AG09319 (cell line): ENCODE measurements around the gene CHGA.

Source experiments
- DNase-seq: peaks from one replicate; pipeline ENCODE4 v3.0.0-alpha.2; 2010; ENCODE audit warnings: low read depth; ENCODE audit errors: extremely low read depth
- CTCF ChIP-seq: IDR thresholded peaks from 2 replicates; pipeline ENCODE4 v1.5.1; 2011; ENCODE audit warnings: low read depth, mild to moderate bottlenecking, inconsistent platforms, low read length, moderate library complexity

CHGA gene

GRCh38 chr14:92931681-92932447 is 8.9 kb downstream of the CHGA start:
- no peak for TF ChIP-seq CTCF
- DNase-seq, result no peak

DNA sequence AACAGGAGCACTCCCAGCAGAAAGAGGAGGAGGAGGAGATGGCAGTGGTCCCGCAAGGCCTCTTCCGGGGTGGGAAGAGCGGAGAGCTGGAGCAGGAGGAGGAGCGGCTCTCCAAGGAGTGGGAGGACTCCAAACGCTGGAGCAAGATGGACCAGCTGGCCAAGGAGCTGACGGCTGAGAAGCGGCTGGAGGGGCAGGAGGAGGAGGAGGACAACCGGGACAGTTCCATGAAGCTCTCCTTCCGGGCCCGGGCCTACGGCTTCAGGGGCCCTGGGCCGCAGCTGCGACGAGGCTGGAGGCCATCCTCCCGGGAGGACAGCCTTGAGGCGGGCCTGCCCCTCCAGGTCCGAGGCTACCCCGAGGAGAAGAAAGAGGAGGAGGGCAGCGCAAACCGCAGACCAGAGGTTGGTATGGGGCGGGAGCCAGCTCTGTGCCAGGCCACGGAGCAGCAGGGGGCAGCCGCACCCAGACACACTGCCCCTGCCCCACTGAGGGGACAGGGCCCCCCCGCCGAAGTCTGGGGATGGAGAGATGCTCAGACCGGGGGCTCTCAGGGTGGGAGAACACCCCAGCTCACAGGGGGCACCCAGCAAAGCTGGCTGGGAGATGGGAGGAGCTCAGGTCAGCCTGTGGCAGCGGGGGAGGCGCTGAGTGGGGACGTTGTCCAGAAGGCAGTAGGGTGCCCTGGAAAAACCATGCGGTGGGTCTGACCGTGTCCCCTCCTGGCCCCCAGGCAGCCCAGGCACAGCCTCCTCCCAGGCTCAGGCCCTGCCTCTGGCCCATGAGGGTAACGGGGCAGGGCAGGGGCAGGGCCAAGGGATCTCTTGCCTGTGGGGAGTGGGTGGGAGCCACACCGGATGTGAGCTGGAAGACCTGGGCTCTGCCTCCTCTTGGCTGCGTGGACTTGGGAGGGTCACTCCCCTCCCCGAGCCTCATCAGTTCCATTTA is 9.8 kb downstream of the CHGA start:
- DNase-seq, result no peak
- TF ChIP-seq CTCF, result no peak

DNA sequence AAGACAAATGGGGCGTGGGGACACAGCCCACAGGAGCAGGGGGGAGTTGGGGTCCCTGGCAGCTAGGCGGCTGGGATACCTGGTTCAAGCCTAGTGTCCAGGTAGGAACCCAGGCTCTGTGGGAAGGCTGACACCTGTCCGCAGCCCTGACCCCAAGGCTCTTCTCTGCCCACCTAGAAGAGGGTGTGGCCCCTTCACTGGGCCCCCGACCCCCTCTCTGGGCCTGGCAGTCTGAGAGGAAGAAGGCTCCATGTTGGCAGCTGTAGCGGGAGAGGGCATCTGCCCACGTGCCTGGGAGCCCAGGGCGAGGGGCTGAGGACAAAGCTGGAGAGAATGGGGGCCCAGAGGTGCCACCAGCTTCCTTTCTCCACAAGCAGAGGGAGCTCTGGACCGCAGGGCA is 10.5 kb downstream of the CHGA start:
- TF ChIP-seq CTCF, result no peak
- no peak for DNase-seq

DNA sequence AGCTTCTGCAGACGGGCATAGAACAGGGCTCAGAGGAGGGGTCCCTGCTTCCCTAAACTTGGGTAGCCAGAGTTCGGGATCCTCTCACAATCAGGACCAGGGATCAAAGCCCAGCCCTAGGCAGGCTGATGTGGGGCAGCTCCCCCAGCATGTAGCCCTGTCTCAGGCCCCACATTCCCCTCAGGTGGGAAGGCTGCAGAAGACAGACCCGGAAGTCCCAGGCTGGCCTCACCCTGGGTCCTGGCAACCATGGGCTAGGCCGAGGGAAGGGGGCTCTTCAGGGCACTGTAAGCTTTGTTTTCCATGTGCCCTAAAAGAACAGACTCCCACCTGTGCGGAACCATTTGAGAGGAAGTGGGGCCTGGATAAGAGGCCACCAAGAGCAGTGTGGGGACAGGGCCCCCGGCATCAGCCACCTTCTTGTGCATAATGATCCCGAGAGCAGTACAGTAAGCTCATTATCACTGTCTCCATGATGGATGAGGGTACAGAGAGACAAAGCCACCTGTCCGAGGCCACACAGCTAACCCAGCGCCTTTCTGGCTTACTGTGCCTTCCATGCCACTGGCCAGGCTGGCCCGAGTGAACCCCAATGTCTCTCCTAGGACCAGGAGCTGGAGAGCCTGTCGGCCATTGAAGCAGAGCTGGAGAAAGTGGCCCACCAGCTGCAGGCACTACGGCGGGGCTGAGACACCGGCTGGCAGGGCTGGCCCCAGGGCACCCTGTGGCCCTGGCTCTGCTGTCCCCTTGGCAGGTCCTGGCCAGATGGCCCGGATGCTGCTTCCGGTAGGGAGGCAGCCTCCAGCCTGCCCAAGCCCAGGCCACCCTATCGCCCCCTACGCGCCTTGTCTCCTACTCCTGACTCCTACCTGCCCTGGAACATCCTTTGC is 11.5 kb downstream of the CHGA start:
- TF ChIP-seq CTCF, result no peak
- DNase-seq, result no peak

- TF ChIP-seq CTCF, result no peak
- DNase-seq, result no peak
These were observed 12.5 kb downstream of the CHGA start for GRCh38 chr14:92935446-92935845.

DNA sequence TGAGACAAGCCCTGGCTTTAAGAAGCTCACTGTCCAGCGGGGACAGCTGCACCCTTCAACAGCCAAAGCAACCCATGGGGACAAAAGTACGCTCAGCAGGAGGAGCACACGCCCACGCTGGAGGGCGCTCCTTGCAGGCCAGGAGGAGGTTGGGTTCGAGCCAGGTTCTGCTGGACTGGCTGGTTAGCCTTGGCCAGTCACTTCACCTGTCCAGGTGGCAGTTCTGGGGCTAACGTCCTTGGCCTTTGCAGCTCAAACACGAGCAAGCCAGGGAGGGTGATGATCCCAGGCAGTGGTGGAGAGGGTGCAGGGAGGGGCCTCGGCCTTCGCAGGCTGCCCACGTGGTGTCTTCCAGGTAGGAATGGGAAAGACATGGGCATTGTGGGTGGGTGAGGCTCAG is 13.1 kb downstream of the CHGA start:
- TF ChIP-seq CTCF, result no peak
- DNase-seq, result no peak
